Lower leg skin (tissue), 3 donors: Measurements from ENCODE around the gene DCHS1.

ENCODE experiments used
- POLR2A ChIP-seq, 2 donors: fragments of 450-650 bp; IDR thresholded peaks; one replicate each; pipeline ENCODE4 v1.6.1; 2016 to 2017; ENCODE audit warnings: antibody characterized with exemption in 2 of 2, mild to moderate bottlenecking in 1 of 2, moderate library complexity in 1 of 2
- TF ChIP-seq, protein P1 (sequence below), 3 donors: fragments of 450-650 bp; IDR thresholded peaks; one replicate each; pipeline ENCODE4 v1.5.1; 2016; ENCODE audit warnings: antibody characterized with exemption in 3 of 3, mild to moderate bottlenecking in 3 of 3, moderate library complexity in 2 of 3

DNA sequence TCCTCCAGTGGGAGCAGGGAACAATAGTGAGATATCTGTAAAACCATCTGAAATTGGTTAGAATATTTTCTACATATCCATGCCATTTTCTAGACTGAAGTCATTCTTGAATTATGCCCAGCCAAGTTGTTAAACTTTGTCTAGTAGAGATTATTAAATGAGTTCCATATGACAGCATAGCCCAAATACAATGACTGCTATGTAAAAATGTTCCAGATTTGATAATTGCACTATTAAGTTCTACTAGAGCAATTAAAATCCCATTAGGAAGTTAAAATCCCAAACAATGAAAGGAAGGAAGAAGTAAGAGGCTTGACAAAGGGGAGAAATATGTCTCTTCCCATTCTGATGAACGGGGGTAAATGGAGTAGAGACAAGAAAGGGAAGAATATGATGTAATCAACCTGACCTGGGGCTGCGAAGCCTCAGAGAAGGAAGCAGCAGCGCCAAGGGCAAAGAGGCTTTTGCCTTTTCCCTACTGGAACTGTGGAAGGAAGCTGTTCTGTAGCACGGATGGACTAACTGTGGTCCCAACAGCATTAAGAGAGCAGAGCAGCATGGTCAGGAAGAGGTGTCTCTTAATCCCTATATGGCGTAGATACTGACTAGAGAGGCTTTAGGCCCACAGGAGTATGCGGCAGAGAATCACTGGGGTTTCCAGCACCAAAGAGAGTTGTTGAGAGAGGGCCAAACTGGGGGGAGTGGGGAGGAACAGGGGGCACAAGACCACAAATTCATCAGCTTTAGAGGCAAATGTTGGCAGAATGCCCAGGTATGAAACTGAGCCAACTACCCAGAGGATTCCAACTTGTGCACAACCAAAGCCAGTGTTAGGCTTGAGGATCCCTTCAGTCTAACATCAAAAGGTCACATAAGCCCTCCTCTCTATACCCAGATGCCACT lies 78.9 kb downstream of the DCHS1 start:
- TF ChIP-seq, protein P1, sequence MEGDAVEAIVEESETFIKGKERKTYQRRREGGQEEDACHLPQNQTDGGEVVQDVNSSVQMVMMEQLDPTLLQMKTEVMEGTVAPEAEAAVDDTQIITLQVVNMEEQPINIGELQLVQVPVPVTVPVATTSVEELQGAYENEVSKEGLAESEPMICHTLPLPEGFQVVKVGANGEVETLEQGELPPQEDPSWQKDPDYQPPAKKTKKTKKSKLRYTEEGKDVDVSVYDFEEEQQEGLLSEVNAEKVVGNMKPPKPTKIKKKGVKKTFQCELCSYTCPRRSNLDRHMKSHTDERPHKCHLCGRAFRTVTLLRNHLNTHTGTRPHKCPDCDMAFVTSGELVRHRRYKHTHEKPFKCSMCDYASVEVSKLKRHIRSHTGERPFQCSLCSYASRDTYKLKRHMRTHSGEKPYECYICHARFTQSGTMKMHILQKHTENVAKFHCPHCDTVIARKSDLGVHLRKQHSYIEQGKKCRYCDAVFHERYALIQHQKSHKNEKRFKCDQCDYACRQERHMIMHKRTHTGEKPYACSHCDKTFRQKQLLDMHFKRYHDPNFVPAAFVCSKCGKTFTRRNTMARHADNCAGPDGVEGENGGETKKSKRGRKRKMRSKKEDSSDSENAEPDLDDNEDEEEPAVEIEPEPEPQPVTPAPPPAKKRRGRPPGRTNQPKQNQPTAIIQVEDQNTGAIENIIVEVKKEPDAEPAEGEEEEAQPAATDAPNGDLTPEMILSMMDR (IDR thresholded peaks at IDR 0.05), result no peak
- TF ChIP-seq POLR2A (IDR thresholded peaks at IDR 0.05), result no peak
